DND-41 (cell line): ENCODE results near the gene DGKI.

Experiments used
- EZH2 ChIP-seq: IDR thresholded peaks from 3 replicates; pipeline ENCODE4 v1.6.1; 2012; ENCODE audit warnings: borderline replicate concordance, low read depth, mild to moderate bottlenecking, moderate library complexity, low read length, inconsistent platforms; ENCODE audit not compliant: severe bottlenecking
- TF ChIP-seq, protein P1 (sequence below): IDR thresholded peaks from 2 replicates; pipeline ENCODE4 v1.5.1; 2012; ENCODE audit warnings: borderline replicate concordance, low read length, moderate library complexity, mild to moderate bottlenecking; ENCODE audit not compliant: poor library complexity, severe bottlenecking; ENCODE audit errors: extremely low read depth

DNA sequence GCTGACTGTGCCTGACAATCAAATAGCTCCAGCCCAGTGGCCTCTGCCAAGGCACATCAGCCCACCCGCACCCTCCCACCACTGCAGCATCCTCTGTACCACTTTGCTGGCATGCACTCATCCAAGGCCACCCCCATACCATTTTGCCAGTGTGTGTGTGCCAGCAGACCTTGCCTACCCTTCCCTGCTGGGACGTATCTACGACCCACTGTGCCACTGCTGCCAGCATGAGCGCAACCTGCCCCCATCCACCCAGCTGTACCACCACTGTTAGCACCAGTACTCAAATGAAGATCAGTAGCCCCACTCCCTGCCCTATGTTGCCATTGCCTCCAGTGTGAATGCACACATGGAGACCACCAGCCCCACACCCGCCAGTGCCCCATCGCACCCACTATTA, 353.9 kb downstream of the DGKI start:
- TF ChIP-seq, protein P1, sequence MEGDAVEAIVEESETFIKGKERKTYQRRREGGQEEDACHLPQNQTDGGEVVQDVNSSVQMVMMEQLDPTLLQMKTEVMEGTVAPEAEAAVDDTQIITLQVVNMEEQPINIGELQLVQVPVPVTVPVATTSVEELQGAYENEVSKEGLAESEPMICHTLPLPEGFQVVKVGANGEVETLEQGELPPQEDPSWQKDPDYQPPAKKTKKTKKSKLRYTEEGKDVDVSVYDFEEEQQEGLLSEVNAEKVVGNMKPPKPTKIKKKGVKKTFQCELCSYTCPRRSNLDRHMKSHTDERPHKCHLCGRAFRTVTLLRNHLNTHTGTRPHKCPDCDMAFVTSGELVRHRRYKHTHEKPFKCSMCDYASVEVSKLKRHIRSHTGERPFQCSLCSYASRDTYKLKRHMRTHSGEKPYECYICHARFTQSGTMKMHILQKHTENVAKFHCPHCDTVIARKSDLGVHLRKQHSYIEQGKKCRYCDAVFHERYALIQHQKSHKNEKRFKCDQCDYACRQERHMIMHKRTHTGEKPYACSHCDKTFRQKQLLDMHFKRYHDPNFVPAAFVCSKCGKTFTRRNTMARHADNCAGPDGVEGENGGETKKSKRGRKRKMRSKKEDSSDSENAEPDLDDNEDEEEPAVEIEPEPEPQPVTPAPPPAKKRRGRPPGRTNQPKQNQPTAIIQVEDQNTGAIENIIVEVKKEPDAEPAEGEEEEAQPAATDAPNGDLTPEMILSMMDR, result no peak
- TF ChIP-seq EZH2, result no peak
